ENCODE data around the gene EGF. TPM values are rescaled to one million over a fixed set of nuclear protein-coding genes. Genes with fewer than 3 reads are reported as not detected.

The EGF gene
- total RNA-seq, 4 donors from 2014 or later, result 0.80 to 14.1 (median 5.2) TPM

DNA sequence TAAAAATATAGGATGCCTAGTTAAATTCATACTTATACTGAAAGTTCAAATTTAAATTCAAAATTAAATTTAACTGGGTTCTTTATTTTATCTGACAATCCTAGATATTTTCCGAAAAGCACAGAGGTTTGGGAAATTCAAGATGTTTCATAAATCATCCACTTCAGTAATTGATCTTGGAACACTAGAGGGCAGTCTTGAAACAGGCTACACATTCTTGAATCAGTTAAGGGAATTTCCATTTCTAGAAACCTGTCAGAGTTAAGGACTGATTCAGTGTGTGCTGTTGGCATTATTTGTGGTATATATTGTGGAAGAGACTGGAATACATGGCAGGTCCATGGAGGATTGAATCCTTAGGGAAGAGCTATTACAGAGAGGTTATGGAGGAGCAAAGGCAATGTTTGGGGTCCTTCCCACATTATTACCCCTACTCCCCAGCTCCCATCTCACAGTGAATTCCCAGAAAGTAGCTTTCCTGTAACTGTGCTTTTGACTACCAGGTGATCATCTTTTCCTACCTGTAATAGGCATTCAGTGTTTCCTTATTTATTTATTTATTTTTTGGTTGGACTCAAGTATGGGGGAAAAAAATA, 92.9 kb downstream of the EGF start:
- H3K36me3 ChIP-seq, result no peaks in the 10 kb centered on the region
- no peak overlapping the region for H3K4me3 ChIP-seq
- no peak overlapping the region for H3K27ac ChIP-seq
- DNase-seq, result no peak
- H3K9me3 ChIP-seq, result no peaks in the 10 kb centered on the region
- TF ChIP-seq POLR2A (IDR thresholded peaks at IDR 0.05), result no peak
- TF ChIP-seq, protein P1, sequence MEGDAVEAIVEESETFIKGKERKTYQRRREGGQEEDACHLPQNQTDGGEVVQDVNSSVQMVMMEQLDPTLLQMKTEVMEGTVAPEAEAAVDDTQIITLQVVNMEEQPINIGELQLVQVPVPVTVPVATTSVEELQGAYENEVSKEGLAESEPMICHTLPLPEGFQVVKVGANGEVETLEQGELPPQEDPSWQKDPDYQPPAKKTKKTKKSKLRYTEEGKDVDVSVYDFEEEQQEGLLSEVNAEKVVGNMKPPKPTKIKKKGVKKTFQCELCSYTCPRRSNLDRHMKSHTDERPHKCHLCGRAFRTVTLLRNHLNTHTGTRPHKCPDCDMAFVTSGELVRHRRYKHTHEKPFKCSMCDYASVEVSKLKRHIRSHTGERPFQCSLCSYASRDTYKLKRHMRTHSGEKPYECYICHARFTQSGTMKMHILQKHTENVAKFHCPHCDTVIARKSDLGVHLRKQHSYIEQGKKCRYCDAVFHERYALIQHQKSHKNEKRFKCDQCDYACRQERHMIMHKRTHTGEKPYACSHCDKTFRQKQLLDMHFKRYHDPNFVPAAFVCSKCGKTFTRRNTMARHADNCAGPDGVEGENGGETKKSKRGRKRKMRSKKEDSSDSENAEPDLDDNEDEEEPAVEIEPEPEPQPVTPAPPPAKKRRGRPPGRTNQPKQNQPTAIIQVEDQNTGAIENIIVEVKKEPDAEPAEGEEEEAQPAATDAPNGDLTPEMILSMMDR (IDR thresholded peaks at IDR 0.05), result peak in 5 of 6 experiments; percentile 25 to 86 (median 80)
- H3K27me3 ChIP-seq, result no peaks in the 10 kb centered on the region
- no peaks in the 10 kb centered on the region for H3K4me1 ChIP-seq

DNA sequence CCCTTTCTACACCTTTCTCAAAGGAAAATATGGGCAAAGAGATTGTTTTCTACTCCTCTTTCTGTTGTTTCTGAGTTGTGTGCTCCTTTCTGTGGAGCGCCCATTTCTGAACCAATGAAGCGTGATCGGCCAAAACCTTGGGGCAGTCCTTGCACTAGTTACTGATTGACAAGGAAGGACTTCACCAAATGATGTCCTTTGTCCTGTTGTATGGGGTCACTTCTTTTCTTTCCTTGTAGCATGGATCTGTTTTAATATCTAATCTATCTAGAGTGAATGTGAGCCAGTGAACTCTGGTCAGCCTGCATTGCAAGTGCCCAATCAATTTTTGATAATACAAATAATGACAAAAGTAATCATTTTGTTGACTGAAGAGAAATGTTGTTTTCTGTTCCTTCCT, 94.5 kb downstream of the EGF start:
- no peaks in the 10 kb centered on the region for H3K27me3 ChIP-seq
- H3K27ac ChIP-seq, result no peak overlapping the region
- no peak for TF ChIP-seq POLR2A (IDR thresholded peaks at IDR 0.05)
- TF ChIP-seq, protein P1 (IDR thresholded peaks at IDR 0.05), result no peak
- no peaks in the 10 kb centered on the region for H3K9me3 ChIP-seq
- no peak overlapping the region for H3K4me3 ChIP-seq
- no peaks in the 10 kb centered on the region for H3K4me1 ChIP-seq
- no peak for DNase-seq
- no peaks in the 10 kb centered on the region for H3K36me3 ChIP-seq

GRCh38 chr4:110008540-110008939, 95.9 kb downstream of the EGF start:
- TF ChIP-seq POLR2A (IDR thresholded peaks at IDR 0.05), result no peak
- TF ChIP-seq, protein P1 (IDR thresholded peaks at IDR 0.05), result no peak
- no peaks in the 10 kb centered on the region for H3K36me3 ChIP-seq
- no peak for DNase-seq

DNA sequence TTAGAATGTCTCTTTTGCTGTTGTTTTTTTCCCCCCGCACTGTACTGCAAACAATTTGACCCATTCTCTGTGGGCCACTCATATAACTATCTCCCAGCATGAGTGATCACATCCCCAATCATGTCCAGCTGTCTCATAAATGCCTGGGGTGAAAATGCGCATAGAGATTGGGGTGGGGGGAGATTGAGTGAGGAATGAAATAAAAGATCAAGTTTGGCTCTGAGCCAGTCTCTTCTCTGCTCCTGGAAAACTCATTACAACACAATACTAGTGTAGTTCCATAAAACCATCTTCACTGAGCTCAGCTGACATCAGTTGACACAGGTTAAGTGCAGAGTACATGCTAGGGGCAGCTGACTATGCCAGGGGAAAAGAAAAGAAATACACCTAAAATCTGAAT, 96.9 kb downstream of the EGF start:
- no peaks in the 10 kb centered on the region for H3K4me1 ChIP-seq
- H3K27me3 ChIP-seq, result no peaks in the 10 kb centered on the region
- no peaks in the 10 kb centered on the region for H3K36me3 ChIP-seq
- H3K27ac ChIP-seq, result no peak overlapping the region
- TF ChIP-seq, protein P1 (IDR thresholded peaks at IDR 0.05), result no peak
- no peak for TF ChIP-seq POLR2A (IDR thresholded peaks at IDR 0.05)
- no peak for DNase-seq
- no peaks in the 10 kb centered on the region for H3K9me3 ChIP-seq
- no peak overlapping the region for H3K4me3 ChIP-seq

More at GRCh38 chr4:110008540-110008939, 95.9 kb downstream of the EGF start:
- Histone ChIP-seq H3K27me3 (no peaks in the 10 kb centered on the region), H3K27ac (no peak overlapping the region), H3K4me3 (no peak overlapping the region), H3K9me3 (no peaks in the 10 kb centered on the region), H3K4me1 (no peaks in the 10 kb centered on the region)

DNA sequence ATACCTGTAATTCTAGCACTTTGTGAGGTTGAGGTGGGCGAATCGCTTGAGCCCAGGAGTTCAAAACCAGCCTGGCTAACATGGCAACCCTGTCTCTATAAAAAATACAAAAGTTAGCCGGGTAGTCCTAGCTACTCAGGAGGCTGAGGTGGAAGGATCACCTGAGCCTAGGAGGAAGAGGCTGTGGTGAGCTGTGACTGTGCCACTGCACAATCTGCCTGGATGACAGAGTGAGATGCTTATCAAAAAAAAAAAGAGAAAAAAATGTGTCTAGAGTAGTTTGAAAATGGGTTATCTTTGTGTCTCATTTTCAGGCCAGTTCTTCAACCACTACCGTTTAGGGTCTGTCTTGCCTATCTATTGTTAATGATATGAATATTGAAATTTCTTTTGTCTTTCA, 98.1 kb downstream of the EGF start:
- no peak for DNase-seq
- TF ChIP-seq, protein P1 (IDR thresholded peaks at IDR 0.05), result no peak
- Histone ChIP-seq H3K9me3 (no peaks in the 10 kb centered on the region), H3K4me1 (no peaks in the 10 kb centered on the region), H3K27ac (no peak overlapping the region), H3K36me3 (no peaks in the 10 kb centered on the region), H3K4me3 (no peak overlapping the region), H3K27me3 (no peaks in the 10 kb centered on the region)

DNA sequence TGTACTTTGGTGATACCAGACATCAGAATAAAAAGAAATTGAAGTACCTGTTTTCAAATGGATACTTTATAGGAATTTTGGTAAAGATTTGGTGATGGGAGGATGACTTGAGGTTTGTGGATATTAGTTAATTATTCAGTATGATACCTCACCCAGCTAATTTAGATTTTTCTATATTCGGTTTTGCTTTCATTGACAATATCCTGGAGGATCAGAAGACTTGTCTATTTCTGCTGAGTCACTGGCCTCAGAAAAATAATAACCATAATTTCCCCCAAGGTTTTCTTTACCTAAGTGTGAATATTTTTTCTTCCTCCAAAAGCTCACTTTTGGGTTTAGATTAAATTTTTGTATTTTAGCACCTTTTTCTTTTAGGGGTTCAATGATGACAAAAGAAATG, 100.2 kb downstream of the EGF start:
- no peaks in the 10 kb centered on the region for H3K36me3 ChIP-seq
- TF ChIP-seq, protein P1 (IDR thresholded peaks at IDR 0.05), result no peak
- no peak for TF ChIP-seq POLR2A (IDR thresholded peaks at IDR 0.05)
- H3K27ac ChIP-seq, result no peak overlapping the region
- no peaks in the 10 kb centered on the region for H3K27me3 ChIP-seq
- H3K4me3 ChIP-seq, result no peak overlapping the region
- no peak for DNase-seq
- H3K4me1 ChIP-seq, result no peaks in the 10 kb centered on the region
- H3K9me3 ChIP-seq, result no peaks in the 10 kb centered on the region
